Naive thymus-derived CD4-positive, alpha-beta T cell (primary cell): Measurements from ENCODE around the gene AMT. TPM values are rescaled to one million over a fixed set of nuclear protein-coding genes. Genes with fewer than 3 reads are reported as not detected.

ENCODE experiments used
- ATAC-seq: fragments of 150-1000 bp; cut with Tn5 transposase; 2 replicates; pipeline ENCODE4 v1.10.0; 2021; ENCODE audit warnings: mild to moderate bottlenecking, moderate library complexity
- CTCF ChIA-PET: fragments of 350-600 bp; sonication (Branson Sonifier 250); formaldehyde crosslinking; loops from one replicate; lab custom pipeline; 2021; ENCODE audit warnings: antibody characterized with exemption; lab: Charles Lee
- POLR2A ChIA-PET: fragments of 350-600 bp; sonication (Branson Sonifier 250); formaldehyde crosslinking; loops from one replicate; lab custom pipeline; 2021; ENCODE audit warnings: antibody characterized with exemption, inconsistent platforms; lab: Charles Lee
- DNase-seq, 9 donors: peaks; one replicate each; pipeline versions ENCODE4 v3.0.0 to v3.0.0-alpha.2; 2020 to 2022; ENCODE audit warnings: mixed read lengths in 1 of 9
- H3K27ac ChIP-seq: one replicate; pipeline ENCODE4 v1.7.0; 2013; ENCODE audit warnings: mild to moderate bottlenecking, low read depth, low read length, moderate library complexity
- H3K27me3 ChIP-seq, 2 donors: one replicate each; pipeline ENCODE4 v1.7.0; 2013; ENCODE audit warnings: low read length in 2 of 2, mild to moderate bottlenecking in 2 of 2, moderate library complexity in 2 of 2; ENCODE audit not compliant: control insufficient read depth in 2 of 2, insufficient read depth in 2 of 2
- H3K36me3 ChIP-seq, 3 experiments: 1 replicate in 2 of 3; 2 replicates in 1 of 3; pipeline ENCODE4 v1.7.0; 2013; ENCODE audit warnings: low read length in 3 of 3, mild to moderate bottlenecking in 3 of 3, moderate library complexity in 1 of 3; ENCODE audit not compliant: insufficient read depth in 3 of 3, control insufficient read depth in 2 of 3
- H3K4me1 ChIP-seq, 2 donors: one replicate each; pipeline ENCODE4 v1.7.0; 2013; ENCODE audit warnings: low read length in 2 of 2, mild to moderate bottlenecking in 2 of 2, moderate library complexity in 1 of 2; ENCODE audit not compliant: control insufficient read depth in 2 of 2, insufficient read depth in 2 of 2
- H3K4me3 ChIP-seq: 2 replicates; pipeline ENCODE4 v1.7.0; 2013; ENCODE audit warnings: mild to moderate bottlenecking, low read length
- H3K9me3 ChIP-seq, 3 experiments: 1 replicate in 2 of 3; 2 replicates in 1 of 3; pipeline ENCODE4 v1.7.0; 2013; ENCODE audit warnings: low read length in 3 of 3; ENCODE audit not compliant: control insufficient read depth in 2 of 3
- H3K27ac Mint-ChIP-seq, 9 donors: one replicate each; pipeline ENCODE4 v1.8.0; 2020 to 2022; ENCODE audit warnings: mixed read lengths in 9 of 9, mild to moderate bottlenecking in 8 of 9, moderate library complexity in 5 of 9, inconsistent platforms in 2 of 9
- H3K27me3 Mint-ChIP-seq, 5 donors: one replicate each; pipeline ENCODE4 v1.8.0; 2021 to 2022; ENCODE audit warnings: mixed read lengths in 5 of 5, mild to moderate bottlenecking in 1 of 5
- H3K36me3 Mint-ChIP-seq, 5 donors: one replicate each; pipeline ENCODE4 v1.8.0; 2020 to 2022; ENCODE audit warnings: mixed read lengths in 5 of 5, mild to moderate bottlenecking in 3 of 5, inconsistent platforms in 1 of 5
- H3K4me1 Mint-ChIP-seq, 7 donors: one replicate each; pipeline ENCODE4 v1.8.0; 2020 to 2022; ENCODE audit warnings: mixed read lengths in 7 of 7, mild to moderate bottlenecking in 3 of 7, inconsistent platforms in 1 of 7
- H3K4me3 Mint-ChIP-seq, 10 donors: one replicate each; pipeline ENCODE4 v1.8.0; 2020 to 2022; ENCODE audit warnings: mild to moderate bottlenecking in 10 of 10, mixed read lengths in 10 of 10, moderate library complexity in 6 of 10, inconsistent platforms in 2 of 10
- H3K9me3 Mint-ChIP-seq, 11 donors: one replicate each; pipeline ENCODE4 v1.8.0; 2020 to 2022; ENCODE audit warnings: mixed read lengths in 11 of 11, mild to moderate bottlenecking in 4 of 11, inconsistent platforms in 1 of 11, moderate library complexity in 1 of 11
- intact Hi-C, 2 donors: fragments of 100-400 bp; cut with micrococcal nuclease; formaldehyde crosslinking; loops; one replicate each; pipeline ENCODE4 v1.15.1; 2023
- polyA plus RNA-seq, 2 donors: library from polyadenylated mRNA; unstranded; fragments of 300-500 nt; fragmentation: Illumina TruSeq; gene quantifications; one replicate each; pipeline ENCODE4 v1.2.3, GENCODE V29; 2021
- total RNA-seq, 6 experiments: library from RNA in 5 of 6; stranded (reverse) in 5 of 6; gene quantifications; 1 replicate in 5 of 6; 2 replicates in 1 of 6; pipeline ENCODE4 v1.2.3 and lab custom pipeline; 2021 to 2026

The AMT gene
- total and polyA plus RNA-seq, 7 experiments from 2014 or later, result 1.7 to 13.9 (median 8.4) TPM

GRCh38 chr3:49411968-49412631, 10.2 kb downstream of the AMT start, which contains the start of the genes RHOA and TCTA:
RHOA (minus strand) TSS chr3:49411976; CDS start chr3:49375589, 36,387 bp downstream.
TCTA (plus strand) TSS chr3:49412423; CDS start chr3:49412427, 4 bp downstream.
- peak within 1 kb of the TSS; percentile 82 to 97 (median 94) for H3K4me3 Mint-ChIP-seq
- Histone ChIP-seq H3K36me3 (peaks cover 0 to 8% (median 0%) of the 10 kb centered on the region in 3 experiments), H3K4me1 (peaks cover 61 to 65% of the 10 kb centered on the region in 2 donors), H3K27me3 (no peaks in the 10 kb centered on the region), H3K27ac (peak within 1 kb of the TSS; percentile 96), H3K9me3 (no peaks in the 10 kb centered on the region), H3K4me3 (peak within 1 kb of the TSS; percentile 86)
- POLR2A ChIA-PET, result interaction anchor here (0.6 to 3.9 kb wide), 17 partner anchors 9 to 420 kb away, joined by 3 to 71 read pairs (median 6); partner anchors contain the start of genes DAG1, NICN1, QRICH1 and USP4
- intact Hi-C loops, result loop anchor here (1.0 to 10.0 kb wide), 15 partner anchors 17 to 1630 kb away; partner anchors contain the start of genes DAG1 (in 2 of the 2), GPX1 (in 2 of the 2), NICN1 (in 2 of the 2) and QRICH1 (in 2 of the 2)
- H3K4me1 Mint-ChIP-seq, result peaks cover 51 to 82% (median 71%) of the 10 kb centered on the region in 7 donors
- peak within 1 kb of the TSS; percentile 88 to 97 (median 95) for H3K27ac Mint-ChIP-seq
- peak; percentile 90 for ATAC-seq
- CTCF ChIA-PET, result interaction anchor here (1.0 to 2.0 kb wide), 2 partner anchors 59 to 72 kb away, joined by 3 to 11 read pairs; partner anchors contain the start of gene USP4
- H3K27me3 Mint-ChIP-seq, result peaks cover 0 to 2% (median 0%) of the 10 kb centered on the region in 5 donors
- no peaks in the 10 kb centered on the region for H3K9me3 Mint-ChIP-seq
- peaks cover 0 to 37% (median 0%) of the 10 kb centered on the region in 5 donors for H3K36me3 Mint-ChIP-seq
- peak; percentile 94 to 100 (median 99) for DNase-seq

- Histone ChIP-seq H3K4me3 (peak overlapping the region; percentile 63), H3K9me3 (no peaks in the 10 kb centered on the region), H3K27me3 (no peaks in the 10 kb centered on the region), H3K36me3 (peaks cover 0 to 8% (median 0%) of the 10 kb centered on the region in 3 experiments), H3K4me1 (peaks cover 59 to 65% of the 10 kb centered on the region in 2 donors), H3K27ac (peak overlapping the region; percentile 96)
- intact Hi-C loops, result loop anchor here (1.0 to 10.0 kb wide), 4 partner anchors 262 to 1629 kb away; partner anchors contain the start of genes PFKFB4 (in 1 of the 2), RBM5 (in 1 of the 2) and SMARCC1 (in 1 of the 2)
- CTCF ChIA-PET, result interaction anchor here (1.0 to 2.0 kb wide), 2 partner anchors 60 to 71 kb away, joined by 3 to 11 read pairs; partner anchors contain the start of gene USP4
- peaks cover 0 to 2% (median 0%) of the 10 kb centered on the region in 5 donors for H3K27me3 Mint-ChIP-seq
- H3K4me3 Mint-ChIP-seq, result peak overlapping the region; percentile 82 to 97 (median 94)
- peak; percentile 10 for ATAC-seq
- DNase-seq, result peak in 2 of 9 donors; percentile 40 to 75
- no peaks in the 10 kb centered on the region for H3K9me3 Mint-ChIP-seq
- H3K27ac Mint-ChIP-seq, result peak overlapping the region; percentile 81 to 97 (median 94)
- H3K36me3 Mint-ChIP-seq, result peaks cover 0 to 34% (median 0%) of the 10 kb centered on the region in 5 donors
- POLR2A ChIA-PET, result interaction anchor here (0.6 to 3.9 kb wide), 16 partner anchors 10 to 318 kb away, joined by 3 to 71 read pairs (median 6); partner anchors contain the start of genes DAG1, NICN1, QRICH1 and USP4
- H3K4me1 Mint-ChIP-seq, result peaks cover 48 to 82% (median 70%) of the 10 kb centered on the region in 7 donors
Measured at GRCh38 chr3:49411535-49411967, 10.7 kb downstream of the AMT start.

GRCh38 chr3:49410846-49411534, 11.3 kb downstream of the AMT start:
- peak overlapping the region; percentile 82 to 97 (median 92) for H3K4me3 Mint-ChIP-seq
- no peak for DNase-seq
- intact Hi-C loops, result loop anchor here (1.0 to 10.0 kb wide), 4 partner anchors 262 to 1629 kb away; partner anchors contain the start of genes PFKFB4 (in 1 of the 2), RBM5 (in 1 of the 2) and SMARCC1 (in 1 of the 2)

GRCh38 chr3:49410066-49410845, 12.0 kb downstream of the AMT start:
- intact Hi-C loops, result loop anchor here in 1 of 2 donors (5.0 to 10.0 kb wide), 3 partner anchors 675 to 1628 kb away; partner anchors contain the start of genes PFKFB4, RBM5 and SMARCC1
- peaks cover 50 to 82% (median 72%) of the 10 kb centered on the region in 7 donors for H3K4me1 Mint-ChIP-seq

More at GRCh38 chr3:49410846-49411534, 11.3 kb downstream of the AMT start:
- H3K4me1 ChIP-seq, result peaks cover 57 to 65% of the 10 kb centered on the region in 2 donors
- peak overlapping the region; percentile 96 for H3K27ac ChIP-seq
- peaks cover 0 to 8% (median 0%) of the 10 kb centered on the region in 3 experiments for H3K36me3 ChIP-seq
- peak overlapping the region; percentile 68 to 95 (median 91) for H3K27ac Mint-ChIP-seq
- H3K4me3 ChIP-seq, result peak overlapping the region; percentile 63
- H3K9me3 Mint-ChIP-seq, result no peaks in the 10 kb centered on the region
- H3K9me3 ChIP-seq, result no peaks in the 10 kb centered on the region
- POLR2A ChIA-PET, result interaction anchor here (1.1 to 3.9 kb wide), 9 partner anchors 10 to 135 kb away, joined by 3 to 71 read pairs (median 15); partner anchors contain the start of genes DAG1, NICN1 and USP4
- no peak for ATAC-seq
- H3K4me1 Mint-ChIP-seq, result peaks cover 48 to 82% (median 70%) of the 10 kb centered on the region in 7 donors
- H3K27me3 Mint-ChIP-seq, result peaks cover 0 to 2% (median 0%) of the 10 kb centered on the region in 5 donors
- CTCF ChIA-PET, result interaction anchor here (2.0 kb wide), 1 partner anchor 71 kb away, joined by 11 read pairs; the partner anchor contains the start of gene USP4
- no peaks in the 10 kb centered on the region for H3K27me3 ChIP-seq
- H3K36me3 Mint-ChIP-seq, result peaks cover 0 to 30% (median 0%) of the 10 kb centered on the region in 5 donors

More at GRCh38 chr3:49410066-49410845, 12.0 kb downstream of the AMT start:
- Mint-ChIP-seq H3K9me3 (no peaks in the 10 kb centered on the region), H3K36me3 (peaks cover 0 to 31% (median 0%) of the 10 kb centered on the region in 5 donors), H3K27me3 (peaks cover 0 to 2% (median 0%) of the 10 kb centered on the region in 5 donors), H3K4me3 (peak overlapping the region; percentile 82 to 97 (median 92)), H3K27ac (peak overlapping the region; percentile 68 to 95 (median 91))
- no peaks in the 10 kb centered on the region for H3K27me3 ChIP-seq
- peak in 4 of 9 donors; percentile 26 to 39 (median 28) for DNase-seq
- CTCF ChIA-PET, result interaction anchor here (0.5 to 1.1 kb wide), 3 partner anchors 39 to 777 kb away, joined by 3 to 4 read pairs (median 4); partner anchors contain the start of gene USP4
- peaks cover 0 to 8% (median 0%) of the 10 kb centered on the region in 3 experiments for H3K36me3 ChIP-seq
- H3K27ac ChIP-seq, result peak overlapping the region; percentile 96
- no peak for ATAC-seq
- H3K9me3 ChIP-seq, result no peaks in the 10 kb centered on the region
- H3K4me1 ChIP-seq, result peaks cover 55 to 62% of the 10 kb centered on the region in 2 donors
- POLR2A ChIA-PET, result interaction anchor here (0.6 to 3.9 kb wide), 8 partner anchors 34 to 827 kb away, joined by 3 to 71 read pairs (median 10); partner anchors contain the start of genes DAG1, GPX1 and USP4
- peak overlapping the region; percentile 63 for H3K4me3 ChIP-seq
